Natural killer cell (primary cell): Measurements from ENCODE around the gene SAG. TPM values are rescaled to one million over a fixed set of nuclear protein-coding genes. Genes with fewer than 3 reads are reported as not detected.

Source experiments
- ATAC-seq, 3 donors: fragments of 150-1000 bp in 2 of 3; fragments of 200-7000 bp in 1 of 3; cut with Tn5 transposase; 1 replicate in 1 of 3; 2 replicates in 2 of 3; pipeline ENCODE4 v1.10.0; 2021; ENCODE audit warnings: mild to moderate bottlenecking in 2 of 3, moderate library complexity in 2 of 3
- DNase-seq, 2 donors: peaks; one replicate each; pipeline versions ENCODE4 v3.0.0 to v3.0.0-alpha.2; 2013 to 2021; ENCODE audit warnings: mixed read lengths in 1 of 2
- H3K27ac ChIP-seq: one replicate; pipeline ENCODE4 v1.5.1; 2013; ENCODE audit warnings: mild to moderate bottlenecking, low read length
- H3K27me3 ChIP-seq: one replicate; pipeline ENCODE4 v1.6.1; 2013; ENCODE audit warnings: low read length; ENCODE audit not compliant: control insufficient read depth, insufficient read depth
- H3K36me3 ChIP-seq: one replicate; pipeline ENCODE4 v1.6.1; 2013; ENCODE audit warnings: low read length; ENCODE audit not compliant: control insufficient read depth, insufficient read depth
- H3K4me1 ChIP-seq: one replicate; pipeline ENCODE4 v1.6.1; 2013; ENCODE audit warnings: low read length; ENCODE audit not compliant: control insufficient read depth, insufficient read depth
- H3K4me3 ChIP-seq: one replicate; pipeline ENCODE4 v1.5.1; 2013; ENCODE audit warnings: low read length
- H3K9me3 ChIP-seq: one replicate; pipeline ENCODE4 v1.6.1; 2013; ENCODE audit warnings: low read length; ENCODE audit not compliant: control insufficient read depth, insufficient read depth
- H3K27ac Mint-ChIP-seq, 2 donors: one replicate each; pipeline ENCODE4 v1.8.0; 2022; ENCODE audit warnings: mild to moderate bottlenecking in 2 of 2, mixed read lengths in 2 of 2, moderate library complexity in 1 of 2
- H3K27me3 Mint-ChIP-seq, 2 donors: one replicate each; pipeline ENCODE4 v1.8.0; 2022; ENCODE audit warnings: low read depth in 2 of 2, mixed read lengths in 2 of 2
- H3K36me3 Mint-ChIP-seq: one replicate; pipeline ENCODE4 v1.8.0; 2022; ENCODE audit warnings: mixed read lengths
- H3K4me1 Mint-ChIP-seq, 2 donors: one replicate each; pipeline ENCODE4 v1.8.0; 2022; ENCODE audit warnings: mixed read lengths in 2 of 2
- H3K4me3 Mint-ChIP-seq: one replicate; pipeline ENCODE4 v1.8.0; 2022; ENCODE audit warnings: mild to moderate bottlenecking, moderate library complexity, mixed read lengths
- H3K9me3 Mint-ChIP-seq, 2 donors: one replicate each; pipeline ENCODE4 v1.8.0; 2022; ENCODE audit warnings: mixed read lengths in 2 of 2
- WGBS: methylation state at CpG from one replicate; pipeline ENCODE4 v1.1.7; 2013; ENCODE audit warnings: missing lambda C conversion rate; ENCODE audit not compliant: insufficient coverage; 5-methylcytosine and 5-hydroxymethylcytosine counted together
- intact Hi-C: fragments of 100-400 bp; cut with micrococcal nuclease; formaldehyde crosslinking; loops from one replicate; pipeline ENCODE4 v1.14.2; 2022
- total RNA-seq, 4 donors: library from RNA; stranded (reverse); fragments of 120-200 nt in 1 of 4; gene quantifications; one replicate each; pipeline versions ENCODE4 v1.2.3 to v1.2.4, GENCODE V29; 2013 to 2022
- TF ChIP-seq, protein P1 (sequence below): fragments of 200-600 bp; IDR thresholded peaks from one replicate; pipeline ENCODE4 v1.8.0; 2022; ENCODE audit warnings: antibody characterized with exemption

SAG gene
- total RNA-seq, 3 donors from 2014 or later (not counting 1 experiment from before 2014, with no cell fraction given), result 0.11 to 0.33 (median 0.12) TPM

DNA sequence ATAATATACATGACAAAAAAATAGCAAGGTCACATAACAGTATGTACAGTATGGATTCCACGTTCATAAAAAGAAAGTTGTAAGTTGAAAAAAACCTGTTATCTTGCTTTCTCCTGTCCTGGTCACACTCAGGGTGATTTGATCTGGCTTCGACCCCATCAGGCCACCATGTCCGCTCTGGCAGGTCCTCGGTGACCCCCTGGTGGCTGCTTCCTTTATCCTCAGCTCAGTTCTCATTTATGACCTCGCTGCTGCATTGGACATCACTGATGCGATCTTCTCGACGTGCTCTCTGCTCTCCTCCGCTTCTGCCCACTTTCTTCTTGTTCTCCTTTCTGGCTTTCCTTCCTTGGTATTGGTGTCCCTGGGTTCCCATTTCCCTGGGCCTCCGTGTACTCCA, 76.4 kb downstream of the SAG start:
- no peak overlapping the region for H3K27ac ChIP-seq
- Mint-ChIP-seq H3K36me3 (no peaks in the 10 kb centered on the region), H3K9me3 (no peaks in the 10 kb centered on the region), H3K27me3 (no peaks in the 10 kb centered on the region), H3K4me3 (peak overlapping the region; percentile 87), H3K4me1 (peaks cover 93% of the 10 kb centered on the region in 2 donors), H3K27ac (peak overlapping the region; percentile 91 to 93)
- H3K4me3 ChIP-seq, result no peak overlapping the region
- intact Hi-C loops, result loop anchor here (5.0 to 10.0 kb wide), 3 partner anchors 33 to 299 kb away; no protein-coding TSS in a partner anchor
- 74% methylated on average over 10 of the region's 10 CpGs for WGBS
- no peak for ATAC-seq
- H3K4me1 ChIP-seq, result peaks cover 96% of the 10 kb centered on the region
- no peaks in the 10 kb centered on the region for H3K27me3 ChIP-seq
- DNase-seq, result no peak
- TF ChIP-seq, protein P1, sequence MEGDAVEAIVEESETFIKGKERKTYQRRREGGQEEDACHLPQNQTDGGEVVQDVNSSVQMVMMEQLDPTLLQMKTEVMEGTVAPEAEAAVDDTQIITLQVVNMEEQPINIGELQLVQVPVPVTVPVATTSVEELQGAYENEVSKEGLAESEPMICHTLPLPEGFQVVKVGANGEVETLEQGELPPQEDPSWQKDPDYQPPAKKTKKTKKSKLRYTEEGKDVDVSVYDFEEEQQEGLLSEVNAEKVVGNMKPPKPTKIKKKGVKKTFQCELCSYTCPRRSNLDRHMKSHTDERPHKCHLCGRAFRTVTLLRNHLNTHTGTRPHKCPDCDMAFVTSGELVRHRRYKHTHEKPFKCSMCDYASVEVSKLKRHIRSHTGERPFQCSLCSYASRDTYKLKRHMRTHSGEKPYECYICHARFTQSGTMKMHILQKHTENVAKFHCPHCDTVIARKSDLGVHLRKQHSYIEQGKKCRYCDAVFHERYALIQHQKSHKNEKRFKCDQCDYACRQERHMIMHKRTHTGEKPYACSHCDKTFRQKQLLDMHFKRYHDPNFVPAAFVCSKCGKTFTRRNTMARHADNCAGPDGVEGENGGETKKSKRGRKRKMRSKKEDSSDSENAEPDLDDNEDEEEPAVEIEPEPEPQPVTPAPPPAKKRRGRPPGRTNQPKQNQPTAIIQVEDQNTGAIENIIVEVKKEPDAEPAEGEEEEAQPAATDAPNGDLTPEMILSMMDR, result no peak
- H3K36me3 ChIP-seq, result peaks cover 5% of the 10 kb centered on the region
- no peaks in the 10 kb centered on the region for H3K9me3 ChIP-seq

DNA sequence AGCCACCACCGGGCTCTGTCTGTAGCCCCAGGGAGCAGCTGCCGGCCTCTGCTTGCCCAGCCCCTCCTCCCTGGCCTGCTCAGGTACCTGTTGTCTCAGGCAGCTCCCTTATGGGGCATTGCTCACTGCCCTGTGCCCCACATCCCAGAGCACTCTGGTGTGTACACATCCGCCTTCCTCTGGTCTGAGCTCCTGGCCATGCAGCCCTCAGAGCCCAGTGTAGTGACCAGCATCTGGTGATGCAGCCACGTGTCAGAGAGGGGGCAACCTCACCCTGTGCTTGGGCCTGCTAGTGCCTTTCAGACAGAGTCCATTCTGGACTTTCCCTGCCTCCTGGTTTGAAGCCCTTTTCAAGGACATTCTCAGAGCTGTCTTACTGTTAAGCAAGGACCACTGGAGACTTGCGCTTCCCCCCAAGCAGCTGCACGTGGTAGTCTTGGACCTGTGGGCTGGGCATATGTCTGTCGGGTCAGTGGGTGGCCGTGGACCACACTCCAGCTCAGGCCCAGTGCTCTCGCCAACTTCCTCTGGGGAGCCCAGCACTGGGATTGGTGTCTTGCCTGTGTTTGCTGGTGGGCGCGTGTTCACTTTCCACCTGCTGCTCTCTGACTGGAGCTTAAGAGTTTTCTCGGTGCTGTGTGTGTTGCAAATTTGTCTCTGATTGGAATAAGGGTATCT, 77.3 kb downstream of the SAG start:
- Histone ChIP-seq H3K9me3 (no peaks in the 10 kb centered on the region), H3K36me3 (peaks cover 14% of the 10 kb centered on the region), H3K27ac (peak overlapping the region; percentile 64), H3K4me3 (no peak overlapping the region), H3K4me1 (peaks cover 94% of the 10 kb centered on the region), H3K27me3 (no peaks in the 10 kb centered on the region)
- DNase-seq (peak in 1 of 2 donors; percentile 17), ATAC-seq (no peak)
- intact Hi-C loops, result loop anchor here (1.0 to 10.0 kb wide), 4 partner anchors 27 to 300 kb away; no protein-coding TSS in a partner anchor
- TF ChIP-seq, protein P1, result no peak
- no peaks in the 10 kb centered on the region for H3K9me3 Mint-ChIP-seq
- H3K27me3 Mint-ChIP-seq, result no peaks in the 10 kb centered on the region
- H3K27ac Mint-ChIP-seq, result peak overlapping the region; percentile 91 to 93
- H3K4me1 Mint-ChIP-seq, result peaks cover 91 to 93% of the 10 kb centered on the region in 2 donors
- H3K36me3 Mint-ChIP-seq, result no peaks in the 10 kb centered on the region
- peak overlapping the region; percentile 87 for H3K4me3 Mint-ChIP-seq
- WGBS, result 40% methylated on average over 12 of the region's 12 CpGs

DNA sequence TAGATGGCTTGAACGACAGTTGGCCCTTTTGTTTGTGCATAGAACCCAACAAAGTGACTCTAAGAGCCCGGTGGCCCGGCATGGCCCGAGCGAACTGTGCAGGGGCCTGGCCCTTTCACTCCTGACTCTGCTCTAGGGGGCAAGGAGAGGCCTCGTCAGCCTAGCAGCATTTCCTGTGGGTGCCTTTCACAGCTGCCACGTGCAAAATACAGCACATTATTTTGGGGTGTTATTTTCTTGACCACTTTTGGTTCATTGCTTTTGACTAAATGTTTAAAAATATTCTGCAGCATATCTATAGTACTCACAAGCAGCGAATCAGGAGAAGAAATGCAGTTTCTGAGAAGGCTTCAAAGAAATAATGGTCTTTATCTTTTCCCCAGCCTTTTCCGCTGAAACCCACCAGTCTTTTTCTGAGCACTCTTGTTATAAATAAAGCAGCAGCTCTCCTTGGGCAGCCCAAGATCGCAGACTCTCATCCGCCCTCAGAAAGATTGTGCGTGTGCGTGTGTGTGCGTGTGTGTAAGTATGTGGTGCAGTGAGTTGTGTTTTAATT, 78.0 kb downstream of the SAG start:
- H3K9me3 Mint-ChIP-seq, result no peaks in the 10 kb centered on the region
- peak overlapping the region; percentile 87 for H3K4me3 Mint-ChIP-seq
- peak overlapping the region; percentile 91 to 93 for H3K27ac Mint-ChIP-seq
- no peaks in the 10 kb centered on the region for H3K36me3 Mint-ChIP-seq
- H3K36me3 ChIP-seq, result peaks cover 20% of the 10 kb centered on the region
- WGBS, result 3% methylated on average over 14 of the region's 14 CpGs
- H3K4me1 ChIP-seq, result peaks cover 88% of the 10 kb centered on the region
- peaks cover 90 to 93% of the 10 kb centered on the region in 2 donors for H3K4me1 Mint-ChIP-seq
- DNase-seq (peak; percentile 58 to 76), ATAC-seq (peak; percentile 78 to 90 (median 86))
- no peaks in the 10 kb centered on the region for H3K27me3 Mint-ChIP-seq
- H3K27me3 ChIP-seq, result no peaks in the 10 kb centered on the region
- H3K27ac ChIP-seq, result peak overlapping the region; percentile 64
- no peak overlapping the region for H3K4me3 ChIP-seq
- TF ChIP-seq, protein P1, result no peak
- intact Hi-C loops, result loop anchor here (1.0 to 10.0 kb wide), 3 partner anchors 27 to 301 kb away; no protein-coding TSS in a partner anchor
- no peaks in the 10 kb centered on the region for H3K9me3 ChIP-seq
